Neuronal stem cell (in vitro differentiated cells): ENCODE data around the gene EIF1AX.
"Not testable (repeated sequence)": the region's sequence is repeated elsewhere in the genome, so short reads cannot be mapped to it uniquely, and the experiment has no call there.

Source experiments
- DNase-seq: peaks from one replicate; pipeline ENCODE4 v3.0.0-alpha.2; 2013; ENCODE audit warnings: low spot score
- H2AFZ ChIP-seq: one replicate; pipeline ENCODE4 v1.6.1; 2013; ENCODE audit warnings: mild to moderate bottlenecking, low read length, inconsistent platforms
- H2AK5ac ChIP-seq: 2 replicates; pipeline ENCODE4 v1.6.1; 2013; ENCODE audit warnings: low read depth, mild to moderate bottlenecking, inconsistent platforms, low read length, moderate library complexity, mixed read lengths
- H2BK120ac ChIP-seq: 2 replicates; pipeline ENCODE4 v1.6.1; 2013; ENCODE audit warnings: low read depth, mild to moderate bottlenecking, inconsistent platforms, low read length, moderate library complexity, mixed read lengths
- H2BK12ac ChIP-seq: one replicate; pipeline ENCODE4 v1.6.1; 2013; ENCODE audit warnings: low read length, inconsistent platforms
- H2BK15ac ChIP-seq: 2 replicates; pipeline ENCODE4 v1.6.1; 2013; ENCODE audit warnings: mild to moderate bottlenecking, low read length, inconsistent platforms, mixed read lengths
- H2BK5ac ChIP-seq: one replicate; pipeline ENCODE4 v1.6.1; 2013; ENCODE audit warnings: inconsistent platforms, mild to moderate bottlenecking, low read length, moderate library complexity
- H3K14ac ChIP-seq: one replicate; pipeline ENCODE4 v1.6.1; 2013; ENCODE audit warnings: low read length, inconsistent platforms
- H3K18ac ChIP-seq: 2 replicates; pipeline ENCODE4 v1.6.1; 2013; ENCODE audit warnings: low read length, inconsistent platforms
- H3K23ac ChIP-seq: 2 replicates; pipeline ENCODE4 v1.6.1; 2013; ENCODE audit warnings: low read depth, mild to moderate bottlenecking, mixed read lengths, low read length, inconsistent platforms; ENCODE audit not compliant: poor library complexity
- H3K27ac ChIP-seq: replicated peaks from 3 replicates; pipeline ENCODE4 v1.5.1; 2013; ENCODE audit warnings: low read length, inconsistent platforms
- H3K27me3 ChIP-seq, 3 experiments: 2 replicates each; pipeline ENCODE4 v1.6.1; 2013; ENCODE audit warnings: low read length in 3 of 3, mild to moderate bottlenecking in 2 of 3, inconsistent platforms in 1 of 3, low read depth in 1 of 3, mixed read lengths in 1 of 3, moderate library complexity in 1 of 3; ENCODE audit not compliant: control insufficient read depth in 3 of 3, insufficient read depth in 3 of 3
- H3K36me3 ChIP-seq, 2 donors: replicated peaks in 1 of 2; 2 replicates each; pipeline ENCODE4 v1.6.1; 2013; ENCODE audit warnings: low read length in 2 of 2; ENCODE audit not compliant: control insufficient read depth in 2 of 2, insufficient read depth in 2 of 2
- H3K4ac ChIP-seq: 2 replicates; pipeline ENCODE4 v1.6.1; 2013; ENCODE audit warnings: inconsistent platforms, mild to moderate bottlenecking, low read length, moderate library complexity
- H3K4me1 ChIP-seq, 2 donors: 1 replicate in 1 of 2; 2 replicates in 1 of 2; pipeline ENCODE4 v1.6.1; 2013; ENCODE audit warnings: low read length in 2 of 2, low read depth in 1 of 2; ENCODE audit not compliant: control insufficient read depth in 2 of 2, insufficient read depth in 1 of 2
- H3K4me2 ChIP-seq: one replicate; pipeline ENCODE4 v1.6.1; 2013; ENCODE audit warnings: mild to moderate bottlenecking, low read length, inconsistent platforms; ENCODE audit not compliant: insufficient read depth, poor library complexity, severe bottlenecking
- H3K4me3 ChIP-seq, 2 donors: 2 replicates each; pipeline ENCODE4 v1.5.1; 2013; ENCODE audit warnings: low read length in 2 of 2, mild to moderate bottlenecking in 2 of 2, inconsistent platforms in 1 of 2, moderate library complexity in 1 of 2
- H3K79me1 ChIP-seq: one replicate; pipeline ENCODE4 v1.6.1; 2013; ENCODE audit warnings: low read depth, mild to moderate bottlenecking, inconsistent platforms, low read length, moderate library complexity
- H3K9ac ChIP-seq: one replicate; pipeline ENCODE4 v1.6.1; 2013; ENCODE audit warnings: mild to moderate bottlenecking, low read depth, low read length, inconsistent platforms; ENCODE audit not compliant: poor library complexity
- H3K9me3 ChIP-seq, 2 donors: replicated peaks in 1 of 2; 2 replicates each; pipeline versions ENCODE3 to v1.6.1; 2013; ENCODE audit warnings: low read length in 2 of 2, mild to moderate bottlenecking in 2 of 2, inconsistent platforms in 1 of 2, low read depth in 1 of 2, mixed read lengths in 1 of 2, moderate library complexity in 1 of 2; ENCODE audit not compliant: control insufficient read depth in 2 of 2, insufficient read depth in 1 of 2
- H4K8ac ChIP-seq: one replicate; pipeline ENCODE4 v1.6.1; 2013; ENCODE audit warnings: low read depth, mild to moderate bottlenecking, inconsistent platforms, low read length, moderate library complexity
- H4K91ac ChIP-seq: one replicate; pipeline ENCODE4 v1.6.1; 2013; ENCODE audit warnings: low read length, low read depth, mild to moderate bottlenecking, inconsistent platforms; ENCODE audit not compliant: poor library complexity
- WGBS, 2 donors: extraction: QIAGEN DNeasy Blood & Tissue Kit; methylation state at CpG; one replicate each; pipeline ENCODE4 v1.1.7; 2013; ENCODE audit warnings: missing lambda C conversion rate in 2 of 2, mixed read lengths in 1 of 2; ENCODE audit not compliant: insufficient read length in 2 of 2, insufficient replicate concordance in 1 of 2; ENCODE audit errors: extremely low coverage in 2 of 2; 5-methylcytosine and 5-hydroxymethylcytosine counted together

EIF1AX gene

GRCh38 chrX:20173856-20174255, 32.2 kb upstream of the EIF1AX start:
- H2BK15ac ChIP-seq: no peak overlapping the region
- H3K4me2 ChIP-seq: no peak overlapping the region
- no peak overlapping the region for H2BK120ac ChIP-seq
- no peak overlapping the region for H2AK5ac ChIP-seq
- H3K18ac ChIP-seq: no peak overlapping the region
- H3K9me3 ChIP-seq: no peaks in the 10 kb centered on the region
- H2AFZ ChIP-seq: no peak overlapping the region
- H3K4me1 ChIP-seq: no peaks in the 10 kb centered on the region
- H2BK5ac ChIP-seq: no peak overlapping the region
- no peak overlapping the region for H3K9ac ChIP-seq
- DNase-seq: no peak
- no peaks in the 10 kb centered on the region for H3K27me3 ChIP-seq
- no peak overlapping the region for H3K23ac ChIP-seq
- peaks cover 2 to 67% of the 10 kb centered on the region in 2 donors for H3K36me3 ChIP-seq
- WGBS, 2 donors: no CpG with 5 or more reads among the region's 2 CpGs
- H3K79me1 ChIP-seq: no peaks in the 10 kb centered on the region
- H3K4me3 ChIP-seq: no peak overlapping the region
- H4K8ac ChIP-seq: no peak overlapping the region
- no peak overlapping the region for H2BK12ac ChIP-seq
- H4K91ac ChIP-seq: no peak overlapping the region
- H3K4ac ChIP-seq: no peak overlapping the region
- no peak overlapping the region for H3K27ac ChIP-seq
- H3K14ac ChIP-seq: no peak overlapping the region

- Histone ChIP-seq H3K9ac (no peak overlapping the region), H3K27ac (no peak overlapping the region), H2BK12ac (no peak overlapping the region), H2BK5ac (no peak overlapping the region), H4K91ac (no peak overlapping the region), H2BK15ac (no peak overlapping the region), H3K36me3 (peaks cover 2 to 72% of the 10 kb centered on the region in 2 donors), H3K14ac (no peak overlapping the region), H3K23ac (no peak overlapping the region), H2AFZ (no peak overlapping the region), H3K18ac (no peak overlapping the region), H2BK120ac (no peak overlapping the region), H3K27me3 (no peaks in the 10 kb centered on the region), H3K4ac (no peak overlapping the region), H4K8ac (no peak overlapping the region), H3K9me3 (no peaks in the 10 kb centered on the region), H3K4me1 (no peaks in the 10 kb centered on the region), H3K4me3 (no peak overlapping the region), H3K4me2 (no peak overlapping the region), H3K79me1 (no peaks in the 10 kb centered on the region), H2AK5ac (no peak overlapping the region)
- no CpG with 5 or more reads among the region's 2 CpGs for whole genome bisulfite sequencing, 2 donors
- no peak for DNase-seq
Measured at GRCh38 chrX:20173313-20173712, 31.7 kb upstream of the EIF1AX start.

- H3K18ac ChIP-seq: no peak overlapping the region
- H3K4me1 ChIP-seq: no peaks in the 10 kb centered on the region
- H3K14ac ChIP-seq: no peak overlapping the region
- H3K9me3 ChIP-seq: no peaks in the 10 kb centered on the region
- H2AK5ac ChIP-seq: no peak overlapping the region
- WGBS, 2 donors: no CpG with 5 or more reads among the region's 3 CpGs
- no peak overlapping the region for H3K23ac ChIP-seq
- H2BK5ac ChIP-seq: no peak overlapping the region
- H3K4me3 ChIP-seq: no peak overlapping the region
- H3K27me3 ChIP-seq: no peaks in the 10 kb centered on the region
- no peak overlapping the region for H3K4ac ChIP-seq
- no peak overlapping the region for H2AFZ ChIP-seq
- H2BK15ac ChIP-seq: no peak overlapping the region
- no peak overlapping the region for H2BK120ac ChIP-seq
- H3K36me3 ChIP-seq: peaks cover 2 to 77% of the 10 kb centered on the region in 2 donors
- DNase-seq: no peak
- H4K91ac ChIP-seq: no peak overlapping the region
- H3K9ac ChIP-seq: no peak overlapping the region
- H3K79me1 ChIP-seq: no peaks in the 10 kb centered on the region
- H2BK12ac ChIP-seq: no peak overlapping the region
- no peak overlapping the region for H3K4me2 ChIP-seq
- no peak overlapping the region for H4K8ac ChIP-seq
- H3K27ac ChIP-seq: no peak overlapping the region
Measured at GRCh38 chrX:20171887-20172286, 30.2 kb upstream of the EIF1AX start.

- not testable (repeated sequence) for H2BK12ac ChIP-seq, H2BK120ac ChIP-seq, H2AK5ac ChIP-seq, H3K9me3 ChIP-seq, H3K4me3 ChIP-seq, H3K18ac ChIP-seq, H2BK5ac ChIP-seq, H4K91ac ChIP-seq, DNase-seq, H2AFZ ChIP-seq, H3K4me1 ChIP-seq, H3K4ac ChIP-seq, H3K23ac ChIP-seq, H3K27me3 ChIP-seq, H3K79me1 ChIP-seq, H2BK15ac ChIP-seq, H3K14ac ChIP-seq, H3K27ac ChIP-seq, H4K8ac ChIP-seq, H3K9ac ChIP-seq, H3K4me2 ChIP-seq
- peaks cover 0 to 68% of the 10 kb centered on the region in 2 donors for H3K36me3 ChIP-seq
Measured at GRCh38 chrX:20162516-20162915, 20.9 kb upstream of the EIF1AX start.
